Glomerular visceral epithelial cell (primary cell): ENCODE data around the gene MUSK.

Experiments
- DNase-seq: peaks from one replicate; pipeline ENCODE4 v3.0.0-alpha.2; 2016; ENCODE audit errors: extremely low spot score

MUSK gene

GRCh38 chr9:110668570-110669167 lies at the start of gene MUSK:
MUSK (plus strand) TSS chr9:110668791; CDS start chr9:110668905, 114 bp downstream.
- DNase-seq = no peak

GRCh38 chr9:110619831-110620230 lies 48.8 kb upstream of the MUSK start:
- no peak for DNase-seq

GRCh38 chr9:110620726-110621125 lies 47.9 kb upstream of the MUSK start:
- DNase-seq = no peak

GRCh38 chr9:110622368-110622767 lies 46.2 kb upstream of the MUSK start:
- no peak for DNase-seq

- peak; percentile 63 for DNase-seq
These were observed 45.0 kb upstream of the MUSK start for GRCh38 chr9:110623462-110624025.

- DNase-seq = no peak
These were observed 42.3 kb upstream of the MUSK start for GRCh38 chr9:110626101-110626829.

GRCh38 chr9:110635589-110635988 lies 33.0 kb upstream of the MUSK start:
- DNase-seq = no peak

GRCh38 chr9:110638381-110638954 lies 30.1 kb upstream of the MUSK start:
- DNase-seq = no peak

GRCh38 chr9:110640736-110641135 lies 27.9 kb upstream of the MUSK start:
- no peak for DNase-seq

- no peak for DNase-seq
These were observed 27.3 kb upstream of the MUSK start for GRCh38 chr9:110641293-110641692.

- no peak for DNase-seq
These were observed 19.9 kb upstream of the MUSK start for GRCh38 chr9:110648696-110649095.

GRCh38 chr9:110650261-110650660 lies 18.3 kb upstream of the MUSK start:
- no peak for DNase-seq

GRCh38 chr9:110650991-110651411 lies 17.6 kb upstream of the MUSK start:
- no peak for DNase-seq

GRCh38 chr9:110655754-110656641 lies 12.6 kb upstream of the MUSK start:
- no peak for DNase-seq

- DNase-seq = peak; percentile 5
These were observed 8.6 kb upstream of the MUSK start for GRCh38 chr9:110659891-110660541.

GRCh38 chr9:110669433-110669832 lies 842 bp downstream of the MUSK start:
- DNase-seq = no peak

- DNase-seq = no peak
These were observed 3.3 kb downstream of the MUSK start for GRCh38 chr9:110671849-110672248.

- no peak for DNase-seq
These were observed 4.4 kb downstream of the MUSK start for GRCh38 chr9:110672873-110673510.

GRCh38 chr9:110687497-110687896 lies 18.9 kb downstream of the MUSK start:
- no peak for DNase-seq

GRCh38 chr9:110688329-110688728 lies 19.7 kb downstream of the MUSK start:
- DNase-seq = no peak
